ENCODE measurements around the gene PDZD2. TPM values are rescaled to one million over a fixed set of nuclear protein-coding genes. Genes with fewer than 3 reads are reported as not detected.

Gene PDZD2
- total RNA-seq, 4 donors from 2014 or later, result 2.8 to 5.3 (median 4.0) TPM

DNA sequence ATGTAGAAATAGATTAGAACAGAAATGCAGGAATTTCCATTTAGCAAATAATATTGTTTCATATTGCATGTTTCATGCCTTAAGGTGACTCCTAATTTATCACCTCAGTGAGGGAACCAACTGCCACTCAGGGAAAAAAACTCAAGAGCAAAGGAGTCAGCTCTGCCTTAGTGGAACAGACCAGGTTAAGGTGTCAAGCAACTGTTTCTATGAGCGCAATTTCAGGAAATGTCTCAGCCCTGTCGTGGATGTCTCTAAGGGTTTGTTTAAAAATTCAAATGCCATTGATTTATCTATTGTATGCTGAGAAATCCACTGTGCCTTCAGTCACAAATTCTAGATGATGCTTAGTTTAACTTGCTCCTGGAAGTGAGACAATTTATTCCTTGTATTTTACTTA is 34.7 kb upstream of the PDZD2 start:
- intact Hi-C loops (cut with DNase I; ENCODE audit: low total_unique reads), result no loop called here
- ATAC-seq, result no peak
- H3K36me3 ChIP-seq, result no peaks in the 10 kb centered on the region

DNA sequence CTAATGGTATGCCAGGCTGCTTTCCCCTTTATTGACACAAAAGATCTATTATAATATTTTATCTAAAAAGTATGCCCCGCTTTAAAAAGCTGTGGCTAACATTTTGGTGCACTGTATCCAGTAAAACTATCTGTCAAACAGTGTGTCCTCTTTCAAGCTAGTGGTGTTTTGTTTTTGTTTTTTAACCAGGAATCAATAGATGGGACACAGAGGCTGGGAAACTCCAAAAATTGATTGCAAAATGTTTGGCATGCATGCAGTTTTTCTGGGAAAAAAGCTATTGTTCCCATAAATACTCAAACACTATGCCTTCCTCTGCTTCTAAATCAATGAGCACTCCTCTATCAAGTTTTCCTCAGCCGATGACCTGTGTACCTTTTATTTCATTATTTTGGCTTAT is 34.3 kb upstream of the PDZD2 start:
- in situ Hi-C loops (cut with MboI; ENCODE audit: low sequenced_read_pairs in 4 of 4), result no loop called here
- intact Hi-C loops (cut with DNase I; ENCODE audit: low total_unique reads), result no loop called here
- Histone ChIP-seq H3K27ac (no peak overlapping the region), H3K9me3 (no peaks in the 10 kb centered on the region), H3K4me1 (no peaks in the 10 kb centered on the region), H3K36me3 (no peaks in the 10 kb centered on the region), H3K27me3 (no peaks in the 10 kb centered on the region), H3K4me3 (no peak overlapping the region)
- no peak for DNase-seq
- no peak for ATAC-seq
- TF ChIP-seq, protein P1, sequence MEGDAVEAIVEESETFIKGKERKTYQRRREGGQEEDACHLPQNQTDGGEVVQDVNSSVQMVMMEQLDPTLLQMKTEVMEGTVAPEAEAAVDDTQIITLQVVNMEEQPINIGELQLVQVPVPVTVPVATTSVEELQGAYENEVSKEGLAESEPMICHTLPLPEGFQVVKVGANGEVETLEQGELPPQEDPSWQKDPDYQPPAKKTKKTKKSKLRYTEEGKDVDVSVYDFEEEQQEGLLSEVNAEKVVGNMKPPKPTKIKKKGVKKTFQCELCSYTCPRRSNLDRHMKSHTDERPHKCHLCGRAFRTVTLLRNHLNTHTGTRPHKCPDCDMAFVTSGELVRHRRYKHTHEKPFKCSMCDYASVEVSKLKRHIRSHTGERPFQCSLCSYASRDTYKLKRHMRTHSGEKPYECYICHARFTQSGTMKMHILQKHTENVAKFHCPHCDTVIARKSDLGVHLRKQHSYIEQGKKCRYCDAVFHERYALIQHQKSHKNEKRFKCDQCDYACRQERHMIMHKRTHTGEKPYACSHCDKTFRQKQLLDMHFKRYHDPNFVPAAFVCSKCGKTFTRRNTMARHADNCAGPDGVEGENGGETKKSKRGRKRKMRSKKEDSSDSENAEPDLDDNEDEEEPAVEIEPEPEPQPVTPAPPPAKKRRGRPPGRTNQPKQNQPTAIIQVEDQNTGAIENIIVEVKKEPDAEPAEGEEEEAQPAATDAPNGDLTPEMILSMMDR (IDR thresholded peaks at IDR 0.05 in 4 of 5, conservative IDR thresholded peaks at IDR 0.05 in 1 of 5), result no peak
- no peak for TF ChIP-seq POLR2A (IDR thresholded peaks at IDR 0.05)

More for the DNA sequence above, 34.7 kb upstream of the PDZD2 start:
- in situ Hi-C loops (cut with MboI; ENCODE audit: low sequenced_read_pairs in 4 of 4), result no loop called here
- Histone ChIP-seq H3K4me1 (no peaks in the 10 kb centered on the region), H3K9me3 (no peaks in the 10 kb centered on the region), H3K27me3 (no peaks in the 10 kb centered on the region), H3K27ac (no peak overlapping the region), H3K4me3 (no peak overlapping the region)
- no peak for TF ChIP-seq POLR2A (IDR thresholded peaks at IDR 0.05)
- TF ChIP-seq, protein P1 (IDR thresholded peaks at IDR 0.05 in 4 of 5, conservative IDR thresholded peaks at IDR 0.05 in 1 of 5), result no peak
- DNase-seq, result no peak

DNA sequence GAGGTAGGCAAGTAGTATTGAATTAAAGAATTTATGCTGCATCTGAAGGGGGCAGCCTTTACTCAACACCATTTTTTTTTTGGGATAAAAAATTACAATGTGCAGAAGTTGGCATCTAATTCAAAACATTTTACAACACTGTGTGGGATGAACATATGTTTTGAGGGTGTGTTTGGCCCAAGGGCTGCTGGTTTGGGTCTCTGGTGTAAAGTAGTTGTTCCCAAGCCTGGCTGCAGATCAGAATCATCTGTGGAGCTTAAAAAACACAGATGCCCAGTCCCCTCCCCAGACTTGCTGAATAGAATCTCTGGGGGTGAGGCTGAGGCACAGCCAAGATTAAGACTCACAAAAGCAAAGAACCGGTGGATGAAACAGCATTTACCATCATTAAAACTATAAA is 33.0 kb upstream of the PDZD2 start:
- in situ Hi-C loops (cut with MboI; ENCODE audit: low sequenced_read_pairs in 4 of 4), result no loop called here
- Histone ChIP-seq H3K4me3 (no peak overlapping the region), H3K4me1 (no peaks in the 10 kb centered on the region), H3K9me3 (no peaks in the 10 kb centered on the region), H3K27me3 (no peaks in the 10 kb centered on the region), H3K36me3 (no peaks in the 10 kb centered on the region), H3K27ac (no peak overlapping the region)
- intact Hi-C loops (cut with DNase I; ENCODE audit: low total_unique reads), result no loop called here
- no peak for DNase-seq
- TF ChIP-seq POLR2A (IDR thresholded peaks at IDR 0.05), result no peak
- TF ChIP-seq, protein P1 (IDR thresholded peaks at IDR 0.05 in 4 of 5, conservative IDR thresholded peaks at IDR 0.05 in 1 of 5), result no peak
- no peak for ATAC-seq

DNA sequence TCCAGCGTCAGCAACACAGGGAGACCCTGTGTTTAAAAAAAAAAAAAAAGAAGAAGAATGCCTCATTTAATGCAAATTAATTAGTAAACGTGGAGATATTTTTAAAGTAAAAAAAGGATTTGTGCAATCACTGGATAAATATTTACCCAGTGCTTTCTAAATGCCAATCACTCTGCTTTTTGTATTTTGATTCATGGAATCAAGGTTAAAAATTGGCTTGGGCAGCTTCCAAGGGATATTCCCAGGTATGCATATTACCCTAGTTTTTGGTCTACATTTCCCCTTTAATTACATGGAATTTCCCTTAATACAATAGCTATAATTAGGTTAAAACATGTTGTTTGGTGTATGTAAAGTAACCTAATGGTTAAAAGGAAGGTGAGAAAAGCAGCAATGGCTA is 31.4 kb upstream of the PDZD2 start:
- intact Hi-C loops (cut with DNase I; ENCODE audit: low total_unique reads), result no loop called here
- H3K36me3 ChIP-seq, result no peaks in the 10 kb centered on the region
- ATAC-seq (no peak), DNase-seq (no peak)
- in situ Hi-C loops (cut with MboI; ENCODE audit: low sequenced_read_pairs in 4 of 4), result no loop called here
- H3K27ac ChIP-seq, result no peak overlapping the region
- no peak overlapping the region for H3K4me3 ChIP-seq
- H3K4me1 ChIP-seq, result no peaks in the 10 kb centered on the region
- H3K9me3 ChIP-seq, result no peaks in the 10 kb centered on the region
- no peaks in the 10 kb centered on the region for H3K27me3 ChIP-seq
- TF ChIP-seq POLR2A (IDR thresholded peaks at IDR 0.05), result no peak

DNA sequence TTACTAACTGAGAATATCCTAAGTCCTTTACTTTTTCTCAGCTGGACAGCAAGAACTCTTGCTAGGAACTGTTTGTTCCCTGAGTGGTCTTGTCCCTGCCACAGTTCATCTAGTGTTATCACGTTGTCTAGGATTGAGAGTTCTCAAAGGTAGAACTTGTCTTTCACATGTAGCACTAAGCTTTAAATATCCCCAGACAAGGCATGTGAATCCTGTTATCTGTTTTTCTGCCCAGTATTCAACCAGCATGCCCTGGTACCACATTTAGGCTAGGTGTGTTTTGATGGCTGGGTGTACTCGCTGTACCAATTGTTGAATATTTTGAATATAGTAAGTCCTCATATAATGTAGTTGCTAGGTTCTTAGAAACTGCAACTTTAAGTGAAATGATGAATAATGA is 27.9 kb upstream of the PDZD2 start:
- intact Hi-C loops (cut with DNase I; ENCODE audit: low total_unique reads), result no loop called here
- Histone ChIP-seq H3K27ac (no peak overlapping the region), H3K4me3 (no peak overlapping the region), H3K9me3 (no peaks in the 10 kb centered on the region), H3K27me3 (no peaks in the 10 kb centered on the region), H3K4me1 (no peaks in the 10 kb centered on the region), H3K36me3 (no peaks in the 10 kb centered on the region)
- no peak for DNase-seq
- in situ Hi-C loops (cut with MboI; ENCODE audit: low sequenced_read_pairs in 4 of 4), result no loop called here
- TF ChIP-seq POLR2A (IDR thresholded peaks at IDR 0.05), result no peak
- TF ChIP-seq, protein P1 (IDR thresholded peaks at IDR 0.05 in 4 of 5, conservative IDR thresholded peaks at IDR 0.05 in 1 of 5), result no peak
- no peak for ATAC-seq

Data from gastrocnemius medialis (tissue), 4 donors.